B cell (primary cell): ENCODE data around the gene WDR76.

ENCODE experiments used
- CTCF ChIP-seq: fragments of 200-600 bp; IDR thresholded peaks from one replicate; pipeline ENCODE4 v1.8.0; 2022; ENCODE audit warnings: antibody characterized with exemption, mild to moderate bottlenecking
- EZH2 ChIP-seq: IDR thresholded peaks from 2 replicates; pipeline ENCODE4 v1.6.1; 2012; ENCODE audit warnings: borderline replicate concordance, low read depth, mild to moderate bottlenecking, moderate library complexity, low read length; ENCODE audit not compliant: insufficient read depth, poor library complexity, severe bottlenecking

GRCh38 chr15:43913026-43913780 lies 86.4 kb downstream of the WDR76 start:
- TF ChIP-seq CTCF (no peak), EZH2 (no peak)
